ENCODE data around the gene RPS17. TPM values are rescaled to one million over a fixed set of nuclear protein-coding genes. Genes with fewer than 3 reads are reported as not detected.
A peak's percentile ranks its signal among the peaks of the same experiment; 100 is the strongest.

The RPS17 gene
- total RNA-seq, 1 donor from 2014 or later, result 800 TPM

- H3K36me3 ChIP-seq, result no peaks in the 10 kb centered on the region
- no peak for TF ChIP-seq CTCF (IDR thresholded peaks at IDR 0.05; ENCODE audit: borderline replicate concordance)
- intact Hi-C loops (cut with micrococcal nuclease), result no loop called here
- no peak overlapping the region for H3K27ac ChIP-seq (replicated peaks)
- H3K27me3 ChIP-seq (ENCODE audit: low read depth), result no peaks in the 10 kb centered on the region
- peaks cover 9% of the 10 kb centered on the region for H3K4me1 ChIP-seq
- H3K4me3 ChIP-seq, result no peak overlapping the region
- no peaks in the 10 kb centered on the region for H3K9me3 ChIP-seq (replicated peaks)
- no peak for DNase-seq
Observed at GRCh38 chr15:82572986-82573385, 32.7 kb upstream of the RPS17 start.

- Histone ChIP-seq H3K9me3 (replicated peaks) (no peaks in the 10 kb centered on the region), H3K36me3 (no peaks in the 10 kb centered on the region), H3K27me3 (ENCODE audit: low read depth) (no peaks in the 10 kb centered on the region), H3K4me1 (peaks cover 9% of the 10 kb centered on the region), H3K27ac (replicated peaks) (peak overlapping the region; percentile 56), H3K4me3 (peak overlapping the region; percentile 63)
- no peak for TF ChIP-seq CTCF (IDR thresholded peaks at IDR 0.05; ENCODE audit: borderline replicate concordance)
- intact Hi-C loops (cut with micrococcal nuclease), result no loop called here
- no peak for DNase-seq
Observed at GRCh38 chr15:82572311-82572710, 32.1 kb upstream of the RPS17 start.

- Histone ChIP-seq H3K27ac (replicated peaks) (peak overlapping the region; percentile 56), H3K9me3 (replicated peaks) (no peaks in the 10 kb centered on the region), H3K27me3 (ENCODE audit: low read depth) (no peaks in the 10 kb centered on the region), H3K4me1 (peaks cover 9% of the 10 kb centered on the region), H3K4me3 (peak overlapping the region; percentile 63), H3K36me3 (no peaks in the 10 kb centered on the region)
- intact Hi-C loops (cut with micrococcal nuclease), result no loop called here
- no peak for TF ChIP-seq CTCF (IDR thresholded peaks at IDR 0.05; ENCODE audit: borderline replicate concordance)
- peak; percentile 53 for DNase-seq
Observed at GRCh38 chr15:82571722-82572222, 31.5 kb upstream of the RPS17 start.

- no peaks in the 10 kb centered on the region for H3K36me3 ChIP-seq
- peak overlapping the region; percentile 63 for H3K4me3 ChIP-seq
- no peak for DNase-seq
- intact Hi-C loops (cut with micrococcal nuclease), result no loop called here
- peak overlapping the region; percentile 56 for H3K27ac ChIP-seq (replicated peaks)
- H3K27me3 ChIP-seq (ENCODE audit: low read depth), result peaks cover 7% of the 10 kb centered on the region
- peaks cover 9% of the 10 kb centered on the region for H3K4me1 ChIP-seq
- H3K9me3 ChIP-seq (replicated peaks), result no peaks in the 10 kb centered on the region
- TF ChIP-seq CTCF (IDR thresholded peaks at IDR 0.05; ENCODE audit: borderline replicate concordance), result no peak
Observed at GRCh38 chr15:82570721-82571508, 30.7 kb upstream of the RPS17 start.

- Histone ChIP-seq H3K4me1 (peaks cover 9% of the 10 kb centered on the region), H3K36me3 (no peaks in the 10 kb centered on the region), H3K4me3 (no peak overlapping the region), H3K27me3 (ENCODE audit: low read depth) (peaks cover 9% of the 10 kb centered on the region), H3K9me3 (replicated peaks) (no peaks in the 10 kb centered on the region), H3K27ac (replicated peaks) (no peak overlapping the region)
- no peak for TF ChIP-seq CTCF (IDR thresholded peaks at IDR 0.05; ENCODE audit: borderline replicate concordance)
- intact Hi-C loops (cut with micrococcal nuclease), result no loop called here
- DNase-seq, result no peak
Observed at GRCh38 chr15:82569834-82570233, 29.6 kb upstream of the RPS17 start.
